Measurements from ENCODE around the gene SLC35B2.

The SLC35B2 gene

GRCh38 chr6:44219815-44220784 is 37.2 kb downstream of the SLC35B2 start:
- DNase-seq = no peak

GRCh38 chr6:44219053-44219814 is 38.1 kb downstream of the SLC35B2 start:
- DNase-seq = peak; percentile 78

GRCh38 chr6:44217332-44218143 is 39.8 kb downstream of the SLC35B2 start:
- DNase-seq = no peak

- no peak for DNase-seq
These were observed 40.5 kb downstream of the SLC35B2 start, which contains the start of gene MYMX for GRCh38 chr6:44216677-44217331. Gene MYMX, plus strand, starts transcription at chr6:44216926. Its CDS starts 546 bp downstream, at chr6:44217472.

- no peak for DNase-seq
These were observed 43.0 kb downstream of the SLC35B2 start for GRCh38 chr6:44214307-44214706.

GRCh38 chr6:44211284-44211683 is 46.0 kb downstream of the SLC35B2 start:
- DNase-seq = no peak

GRCh38 chr6:44207966-44208365 is 49.4 kb downstream of the SLC35B2 start:
- no peak for DNase-seq
